K562 (cell line): Measurements from ENCODE around the gene CPPED1. TPM values are rescaled to one million over a fixed set of nuclear protein-coding genes. Genes with fewer than 3 reads are reported as not detected.

Experiments
- ATAC-seq: fragments of 200-7000 bp; cut with Tn5 transposase; 3 replicates; pipeline ENCODE4 v1.9.1; 2020; ENCODE audit warnings: moderate library complexity
- BruUV-seq: library from RNA; stranded (reverse); fragments of 400-500 nt; replicated peaks from 2 replicates; lab custom pipeline; 2021; lab: Mats Ljungman, UMichigan
- CTCF ChIA-PET: fragments of 300-600 bp; formaldehyde crosslinking; extraction: SDS; loops from one replicate; lab custom pipeline; 2021; ENCODE audit warnings: low intra/inter-chr PET ratio; lab: Yijun Ruan, JAX
- POLR2A ChIA-PET: fragments of 300-600, 350-650 bp; sonication (Branson Sonifier 250); formaldehyde crosslinking; extraction: SDS; loops from one replicate; lab custom pipeline; 2021; ENCODE audit warnings: antibody characterized with exemption, inconsistent platforms; lab: Yijun Ruan, JAX
- DNase-seq, 4 experiments: peaks; one replicate each; pipeline versions ENCODE4 v3.0.0 to v3.0.0-alpha.2; 2011 to 2018; ENCODE audit warnings: low spot score in 3 of 4, mixed read lengths in 3 of 4; ENCODE audit errors: extremely low read depth in 1 of 4
- FAIRE-seq: peaks from 2 replicates; lab custom pipeline; 2011; peaks lifted over from hg19 to GRCh38; lab: Jason Lieb, UNC
- H2AFZ ChIP-seq: 2 replicates; pipeline ENCODE4 v1.6.0; 2011; ENCODE audit warnings: low read depth, low read length, control low read depth, inconsistent platforms
- H3K27ac ChIP-seq: fragments of 200-600 bp; 3 replicates; pipeline ENCODE4 v1.8.0; 2011; ENCODE audit warnings: low read depth, mild to moderate bottlenecking, control low read depth, inconsistent platforms, low read length, moderate library complexity, mixed read lengths; ENCODE audit errors: extremely low read depth
- H3K27me3 ChIP-seq, 2 experiments: fragments of 300-600 bp in 1 of 2; 2 replicates in 1 of 2; 3 replicates in 1 of 2; pipeline versions ENCODE4 v1.6.0 to v1.8.0; 2011; ENCODE audit warnings: inconsistent platforms in 2 of 2, low read length in 2 of 2, mild to moderate bottlenecking in 1 of 2, mixed read lengths in 1 of 2, moderate library complexity in 1 of 2; ENCODE audit not compliant: control insufficient read depth in 2 of 2, insufficient read depth in 2 of 2
- H3K36me3 ChIP-seq: fragments of 300-600 bp; 3 replicates; pipeline ENCODE4 v1.8.0; 2011; ENCODE audit warnings: mild to moderate bottlenecking, low read length, inconsistent platforms; ENCODE audit not compliant: control insufficient read depth, insufficient read depth
- H3K4me1 ChIP-seq, 2 experiments: fragments of 200-600 bp in 1 of 2; replicated peaks in 1 of 2; 2 replicates in 1 of 2; 3 replicates in 1 of 2; pipeline versions ENCODE4 v1.5.1 to v1.8.0; 2011; ENCODE audit warnings: inconsistent platforms in 2 of 2, low read length in 2 of 2, mild to moderate bottlenecking in 1 of 2, mixed read lengths in 1 of 2, moderate library complexity in 1 of 2; ENCODE audit not compliant: control insufficient read depth in 2 of 2, insufficient read depth in 2 of 2
- H3K4me2 ChIP-seq: 2 replicates; pipeline ENCODE4 v1.6.1; 2011; ENCODE audit warnings: low read length, control low read depth, inconsistent platforms, mixed read lengths; ENCODE audit not compliant: insufficient read depth
- H3K4me3 ChIP-seq: fragments of 200-600 bp; sonication (generic), shearing (Covaris generic); 2 replicates; pipeline ENCODE4 v1.5.1; 2016; ENCODE audit warnings: control low read depth, inconsistent platforms
- H3K79me2 ChIP-seq: fragments of 200-600 bp; 3 replicates; pipeline ENCODE4 v1.8.0; 2011; ENCODE audit warnings: low read length, inconsistent platforms; ENCODE audit not compliant: control insufficient read depth, insufficient read depth
- H3K9ac ChIP-seq, 2 experiments: 2 replicates each; pipeline versions ENCODE4 v1.6.0 to v1.6.1; 2011; ENCODE audit warnings: low read depth in 2 of 2, low read length in 2 of 2, control low read depth in 1 of 2, inconsistent platforms in 1 of 2, mild to moderate bottlenecking in 1 of 2, mixed read lengths in 1 of 2; ENCODE audit not compliant: insufficient read depth in 1 of 2
- H3K9me1 ChIP-seq: one replicate; pipeline ENCODE4 v1.6.0; 2011; ENCODE audit warnings: inconsistent platforms, mild to moderate bottlenecking, low read length, moderate library complexity; ENCODE audit not compliant: control insufficient read depth, insufficient read depth
- H3K9me3 ChIP-seq: replicated peaks from 2 replicates; pipeline ENCODE4 v1.5.1; 2011; ENCODE audit warnings: low read depth, low read length, inconsistent platforms; ENCODE audit not compliant: control insufficient read depth, insufficient read depth
- H4K20me1 ChIP-seq: replicated peaks from 2 replicates; pipeline ENCODE4 v1.6.1; 2011; ENCODE audit warnings: low read length, inconsistent platforms, mixed read lengths; ENCODE audit not compliant: control insufficient read depth, insufficient read depth
- ARID2 ChIP-seq: fragments of 450-650 bp; IDR thresholded peaks from 2 replicates; pipeline ENCODE4 v1.6.1; 2017; ENCODE audit warnings: antibody characterized with exemption, mild to moderate bottlenecking
- CBX5 ChIP-seq: IDR thresholded peaks from 2 replicates; pipeline ENCODE4 v1.6.1; 2014; ENCODE audit warnings: low read depth, borderline replicate concordance
- EHMT2 ChIP-seq: fragments of 450-650 bp; IDR thresholded peaks from 2 replicates; pipeline ENCODE4 v1.6.1; 2018; ENCODE audit warnings: antibody characterized with exemption
- FOXA3 ChIP-seq, 2 experiments: fragments of 450-650 bp in 1 of 2; sonication (generic) in 1 of 2; formaldehyde crosslinking; IDR thresholded peaks in 1 of 2; conservative IDR thresholded peaks in 1 of 2; 2 replicates each; pipeline versions ENCODE4 v1.4.0 to v1.8.0; 2020 to 2022; ENCODE audit warnings: mild to moderate bottlenecking in 2 of 2, missing genetic modification reagents in 1 of 2
- FOXK1 ChIP-seq: sonication (generic); formaldehyde crosslinking; IDR thresholded peaks from 2 replicates; pipeline ENCODE4 v1.8.0; 2022; ENCODE audit warnings: missing genetic modification reagents, mild to moderate bottlenecking, borderline replicate concordance
- FOXK2 ChIP-seq, 2 experiments: fragments of 450-650 bp; IDR thresholded peaks in 1 of 2; conservative IDR thresholded peaks in 1 of 2; 2 replicates each; pipeline ENCODE4 v1.6.1; 2016; ENCODE audit warnings: low read depth in 2 of 2, mild to moderate bottlenecking in 1 of 2
- NBN ChIP-seq: fragments of 450-650 bp; IDR thresholded peaks from 2 replicates; pipeline ENCODE4 v1.6.1; 2016; ENCODE audit warnings: low read depth, mild to moderate bottlenecking
- RB1 ChIP-seq: fragments of 450-650 bp; IDR thresholded peaks from 2 replicates; pipeline ENCODE4 v1.6.1; 2017; ENCODE audit warnings: low read depth, mild to moderate bottlenecking
- SIN3A ChIP-seq, 2 experiments: fragments of 150-350 bp in 1 of 2; IDR thresholded peaks; 2 replicates each; pipeline ENCODE4 v1.6.1; 2011 to 2016; ENCODE audit warnings: borderline replicate concordance in 2 of 2, low read depth in 2 of 2, low read length in 2 of 2, mild to moderate bottlenecking in 2 of 2, moderate library complexity in 2 of 2; ENCODE audit not compliant: control insufficient read depth in 1 of 2
- TFAP4 ChIP-seq: sonication (generic); formaldehyde crosslinking; IDR thresholded peaks from 2 replicates; pipeline ENCODE4 v1.8.0; 2022; ENCODE audit warnings: missing genetic modification reagents, mild to moderate bottlenecking, moderate library complexity, borderline replicate concordance
- ZBED1 ChIP-seq: IDR thresholded peaks from 2 replicates; pipeline ENCODE4 v1.6.1; 2014
- ZBTB7A ChIP-seq: IDR thresholded peaks from 2 replicates; pipeline ENCODE4 v1.6.1; 2011; ENCODE audit warnings: low read depth, mild to moderate bottlenecking, low read length, moderate library complexity, borderline replicate concordance; ENCODE audit not compliant: control insufficient read depth
- ZNF263 ChIP-seq: sonication (generic); formaldehyde crosslinking; IDR thresholded peaks from 2 replicates; pipeline ENCODE4 v1.8.0; 2022; ENCODE audit warnings: mild to moderate bottlenecking, missing genetic modification reagents, borderline replicate concordance
- WGBS: fragments of 100-300 bp; shearing (Covaris generic); methylation state at CpG from one replicate; pipeline ENCODE4 v1.1.6; 2016; ENCODE audit warnings: low coverage, mixed read lengths; ENCODE audit not compliant: insufficient coverage; ENCODE audit errors: missing lambda C conversion rate; 5-methylcytosine and 5-hydroxymethylcytosine counted together
- in situ Hi-C: fragments of 300-500 bp; cut with MboI; formaldehyde crosslinking; loops from 4 replicates; pipeline ENCODE4 v1.15.0; 2018; ENCODE audit warnings: inconsistent platforms, mixed read lengths
- intact Hi-C: fragments of 100-400 bp; cut with micrococcal nuclease; formaldehyde crosslinking; loops from 2 replicates; pipeline ENCODE4 v1.14.2; 2022
- polyA plus RNA-seq, 8 experiments: library from polyadenylated mRNA; depleted of rRNA in 4 of 8; stranded (reverse) in 5 of 8; unstranded in 3 of 8; fragments of >200 nt; fragmentation: Nextera tagmentation in 2 of 8; fragmentation: Illumina TruSeq in 1 of 8; extraction: Ambion mirVana in 2 of 8; extraction: Trizol in 1 of 8; gene quantifications; 2 replicates each; pipeline versions ENCODE4 v1.2.1 to v1.2.3, GENCODE V29; 2011 to 2014; ENCODE audit warnings: inconsistent platforms in 1 of 8, missing spikeins in 1 of 8
- total RNA-seq, 7 experiments: library from RNA; depleted of rRNA in 6 of 7; stranded (reverse); fragments of >200 nt in 6 of 7; fragmentation: Illumina TruSeq in 2 of 7; extraction: Trizol in 2 of 7; gene quantifications; 2 replicates each; pipeline versions ENCODE4 v1.2.1 to v1.2.3, GENCODE V29; 2011 to 2021; ENCODE audit warnings: low replicate concordance in 1 of 7
- TF ChIP-seq, protein P1 (sequence below), 3 experiments: IDR thresholded peaks in 2 of 3; conservative IDR thresholded peaks in 1 of 3; 2 replicates each; pipeline ENCODE4 v1.5.1; 2011 to 2012; ENCODE audit warnings: low read length in 3 of 3, mild to moderate bottlenecking in 3 of 3, control low read depth in 2 of 3, improper control_type of control experiment in 1 of 3, inconsistent platforms in 1 of 3, low read depth in 1 of 3, mixed read lengths in 1 of 3, moderate library complexity in 1 of 3; ENCODE audit not compliant: insufficient read depth in 2 of 3
- TF ChIP-seq, protein P2 (sequence below): fragments of 450-650 bp; formaldehyde crosslinking; IDR thresholded peaks from 2 replicates; pipeline ENCODE4 v1.4.0; 2020; ENCODE audit warnings: mild to moderate bottlenecking, moderate library complexity

The CPPED1 gene
- total and polyA plus RNA-seq, 9 of the 15 experiments (the other 6 are each of a cell fraction or from before 2014, with no cell fraction given): 7.5 to 25.7 (median 16.9) TPM

GRCh38 chr16:12819126-12820117 is 15.7 kb upstream of the CPPED1 start:
- no peaks in the 10 kb centered on the region for H3K79me2 ChIP-seq
- H3K4me3 ChIP-seq: no peak overlapping the region
- H2AFZ ChIP-seq: no peak overlapping the region
- no peaks in the 10 kb centered on the region for H3K4me1 ChIP-seq
- peak; percentile 88 for FAIRE-seq
- ChIA-PET POLR2A (interaction anchor here (1.1 kb wide), 1 partner anchor 246 kb away, joined by 4 read pairs; no protein-coding TSS in a partner anchor), CTCF (interaction anchor here (2.5 kb wide), 1 partner anchor 246 kb away, joined by 17 read pairs; no protein-coding TSS in a partner anchor)
- no peak overlapping the region for H3K9ac ChIP-seq
- peak; percentile 88 for ATAC-seq
- no peak overlapping the region for H3K27ac ChIP-seq
- H3K9me1 ChIP-seq: no peaks in the 10 kb centered on the region
- H3K27me3 ChIP-seq: peaks cover 3% of the 10 kb centered on the region in 2 experiments; a peak in 3 of 5 replicates
- H4K20me1 ChIP-seq: no peaks in the 10 kb centered on the region
- DNase-seq: peak; percentile 80 to 85 (median 82)
- no peaks in the 10 kb centered on the region for H3K9me3 ChIP-seq
- BruUV-seq: no TSS peak
- no peaks in the 10 kb centered on the region for H3K36me3 ChIP-seq
- intact Hi-C loops: loop anchor here (1.0 to 5.0 kb wide), 2 partner anchors 245 to 362 kb away; no protein-coding TSS in a partner anchor
- WGBS: 21% methylated on average over 18 of the region's 18 CpGs
- H3K4me2 ChIP-seq: no peak overlapping the region
- in situ Hi-C loops: loop anchor here (5.0 to 10.0 kb wide), 2 partner anchors 247 to 365 kb away; no protein-coding TSS in a partner anchor
- TF ChIP-seq FOXK1 (no peak), FOXA3 (CRISPR knock-in tag; conservative IDR thresholded peaks at IDR 0.05 in 1 of 2, IDR thresholded peaks at IDR 0.05 in 1 of 2) (0 out of 4 replicates have a peak, but pooled peaks of 1 of the 2 experiments have one; percentile 16), EHMT2 (peak; percentile 53), FOXK2 (conservative IDR thresholded peaks at IDR 0.05 in 1 of 2, IDR thresholded peaks at IDR 0.05 in 1 of 2; ENCODE audit: low read depth in 2 of 2) (0 out of 4 replicates have a peak, but pooled peaks of 1 of the 2 experiments have one; percentile 27), NBN (peak; percentile 37; the same call in 1 of the 2 replicates), ZBED1 (no peak), ZNF263 (CRISPR knock-in tag) (peak; percentile 66; the same call in 1 of the 2 replicates), ZBTB7A (no peak), RB1 (peak; percentile 21; the same call in 1 of the 2 replicates), SIN3A (IDR thresholded peaks at IDR 0.05; ENCODE audit: borderline replicate concordance in 2 of 2, control insufficient read depth in 1 of 2, low read depth in 2 of 2, low read length in 2 of 2) (no peak), TFAP4 (CRISPR knock-in tag) (no peak), CBX5 (0 out of 2 replicates have a peak, but pooled peaks have one; percentile 35), ARID2 (peak; percentile 87)
- TF ChIP-seq, protein P1, sequence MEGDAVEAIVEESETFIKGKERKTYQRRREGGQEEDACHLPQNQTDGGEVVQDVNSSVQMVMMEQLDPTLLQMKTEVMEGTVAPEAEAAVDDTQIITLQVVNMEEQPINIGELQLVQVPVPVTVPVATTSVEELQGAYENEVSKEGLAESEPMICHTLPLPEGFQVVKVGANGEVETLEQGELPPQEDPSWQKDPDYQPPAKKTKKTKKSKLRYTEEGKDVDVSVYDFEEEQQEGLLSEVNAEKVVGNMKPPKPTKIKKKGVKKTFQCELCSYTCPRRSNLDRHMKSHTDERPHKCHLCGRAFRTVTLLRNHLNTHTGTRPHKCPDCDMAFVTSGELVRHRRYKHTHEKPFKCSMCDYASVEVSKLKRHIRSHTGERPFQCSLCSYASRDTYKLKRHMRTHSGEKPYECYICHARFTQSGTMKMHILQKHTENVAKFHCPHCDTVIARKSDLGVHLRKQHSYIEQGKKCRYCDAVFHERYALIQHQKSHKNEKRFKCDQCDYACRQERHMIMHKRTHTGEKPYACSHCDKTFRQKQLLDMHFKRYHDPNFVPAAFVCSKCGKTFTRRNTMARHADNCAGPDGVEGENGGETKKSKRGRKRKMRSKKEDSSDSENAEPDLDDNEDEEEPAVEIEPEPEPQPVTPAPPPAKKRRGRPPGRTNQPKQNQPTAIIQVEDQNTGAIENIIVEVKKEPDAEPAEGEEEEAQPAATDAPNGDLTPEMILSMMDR (IDR thresholded peaks at IDR 0.05 in 2 of 3, conservative IDR thresholded peaks at IDR 0.05 in 1 of 3; ENCODE audit: insufficient read depth in 2 of 3, low read depth in 1 of 3, low read length in 3 of 3): peak; percentile 82 to 88 (median 86)
- TF ChIP-seq, protein P2, sequence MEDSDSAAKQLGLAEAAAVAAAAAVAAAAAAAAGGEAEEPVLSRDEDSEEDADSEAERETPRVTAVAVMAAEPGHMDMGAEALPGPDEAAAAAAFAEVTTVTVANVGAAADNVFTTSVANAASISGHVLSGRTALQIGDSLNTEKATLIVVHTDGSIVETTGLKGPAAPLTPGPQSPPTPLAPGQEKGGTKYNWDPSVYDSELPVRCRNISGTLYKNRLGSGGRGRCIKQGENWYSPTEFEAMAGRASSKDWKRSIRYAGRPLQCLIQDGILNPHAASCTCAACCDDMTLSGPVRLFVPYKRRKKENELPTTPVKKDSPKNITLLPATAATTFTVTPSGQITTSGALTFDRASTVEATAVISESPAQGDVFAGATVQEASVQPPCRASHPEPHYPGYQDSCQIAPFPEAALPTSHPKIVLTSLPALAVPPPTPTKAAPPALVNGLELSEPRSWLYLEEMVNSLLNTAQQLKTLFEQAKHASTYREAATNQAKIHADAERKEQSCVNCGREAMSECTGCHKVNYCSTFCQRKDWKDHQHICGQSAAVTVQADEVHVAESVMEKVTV: peak; percentile 84
